Activated naive CD8-positive, alpha-beta T cell treated with anti-CD3 and anti-CD28 coated beads, Interleukin-2, amount 10 ng/mL, durations not matched to agents 7 days and 5 days (primary cell): Measurements from ENCODE around the gene LECT2. TPM values are rescaled to one million over a fixed set of nuclear protein-coding genes. Genes with fewer than 3 reads are reported as not detected.

ENCODE experiments used
- ATAC-seq: fragments of 150-1000 bp; cut with Tn5 transposase; one replicate; pipeline ENCODE4 v1.10.0; 2021; ENCODE audit warnings: low read depth, moderate library complexity
- POLR2A ChIA-PET: fragments of 350-600 bp; sonication (Branson Sonifier 250); formaldehyde crosslinking; loops from one replicate; lab custom pipeline; 2021; ENCODE audit warnings: antibody characterized with exemption; lab: Charles Lee
- DNase-seq: peaks from one replicate; pipeline ENCODE4 v3.0.0; 2021
- H3K27ac Mint-ChIP-seq: one replicate; pipeline ENCODE4 v1.8.0; 2022; ENCODE audit warnings: mild to moderate bottlenecking, mixed read lengths
- H3K27me3 Mint-ChIP-seq: one replicate; pipeline ENCODE4 v1.8.0; 2022; ENCODE audit warnings: mild to moderate bottlenecking, moderate library complexity, mixed read lengths
- H3K36me3 Mint-ChIP-seq: one replicate; pipeline ENCODE4 v1.8.0; 2021; ENCODE audit warnings: mild to moderate bottlenecking, mixed read lengths
- H3K4me1 Mint-ChIP-seq: one replicate; pipeline ENCODE4 v1.8.0; 2021; ENCODE audit warnings: mixed read lengths
- H3K4me3 Mint-ChIP-seq: one replicate; pipeline ENCODE4 v1.8.0; 2022; ENCODE audit warnings: mild to moderate bottlenecking, moderate library complexity, mixed read lengths
- H3K9me3 Mint-ChIP-seq: one replicate; pipeline ENCODE4 v1.8.0; 2021; ENCODE audit warnings: mixed read lengths
- total RNA-seq, 2 experiments: library from RNA; stranded (reverse); gene quantifications; one replicate each; pipeline ENCODE4 v1.2.3, GENCODE V29; 2021

The LECT2 gene
- total RNA-seq, 2 experiments from 2014 or later = not detected

DNA sequence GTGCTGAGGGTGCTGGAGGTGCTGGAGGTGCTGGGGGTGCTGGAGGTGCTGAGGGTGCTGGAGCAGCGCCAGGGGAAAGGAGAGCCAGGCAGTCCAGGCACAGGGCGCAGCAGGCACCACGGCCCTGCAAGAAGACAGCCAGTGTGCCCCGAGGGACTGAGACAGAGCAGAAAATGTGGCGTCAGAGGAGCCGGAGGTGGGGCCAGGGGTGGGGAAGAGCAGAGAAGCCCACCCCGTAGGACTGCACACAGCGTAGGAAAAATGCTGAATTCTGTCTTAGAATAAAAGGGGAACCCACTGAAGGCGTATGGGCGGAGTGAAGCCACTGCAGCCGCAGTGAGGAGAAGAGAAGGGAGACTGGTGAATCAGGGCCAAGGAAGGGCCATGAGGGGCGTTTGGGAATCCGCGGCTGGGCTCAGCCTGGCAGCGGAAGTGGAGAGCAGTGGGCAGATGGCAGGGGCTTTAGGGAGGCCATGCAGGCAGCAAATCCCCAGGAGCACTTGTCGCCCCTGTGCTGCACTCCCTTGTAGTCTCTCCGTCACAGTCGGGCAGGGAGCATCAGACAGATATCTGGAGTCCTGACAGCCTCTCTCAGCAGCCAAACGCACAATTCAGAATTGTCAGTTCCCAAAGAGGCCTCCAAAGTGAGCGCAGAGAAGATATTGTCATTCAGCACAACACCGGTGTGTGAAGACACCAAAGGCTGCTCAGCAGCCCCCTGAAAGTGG lies 35.9 kb upstream of the LECT2 start:
- Mint-ChIP-seq H3K9me3 (no peaks in the 10 kb centered on the region), H3K4me1 (no peaks in the 10 kb centered on the region), H3K4me3 (no peak overlapping the region), H3K27me3 (peaks cover 15% of the 10 kb centered on the region), H3K27ac (no peak overlapping the region), H3K36me3 (no peaks in the 10 kb centered on the region)
- DNase-seq (no peak), ATAC-seq (no peak)
- POLR2A ChIA-PET = no interaction called here

DNA sequence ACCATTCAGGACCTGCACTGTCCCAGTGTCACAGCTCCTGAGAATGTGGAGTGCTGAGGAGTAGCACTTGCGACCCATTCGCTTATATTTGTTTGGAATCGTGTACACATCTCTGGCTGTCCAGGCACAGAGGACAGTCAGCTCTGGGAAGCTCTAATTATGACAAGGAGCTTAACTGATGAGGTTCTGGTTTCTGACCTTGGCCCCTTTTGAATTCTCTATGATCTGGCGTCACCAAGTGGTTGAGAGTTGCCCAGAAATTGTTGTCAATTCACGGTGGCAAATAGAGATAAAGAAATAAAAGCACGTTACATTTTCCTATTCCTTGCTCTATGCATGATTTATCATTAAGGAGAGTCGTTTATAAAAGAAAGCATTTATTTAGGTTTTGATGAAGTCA lies 34.9 kb upstream of the LECT2 start:
- H3K36me3 Mint-ChIP-seq = no peaks in the 10 kb centered on the region
- H3K9me3 Mint-ChIP-seq = no peaks in the 10 kb centered on the region
- no peak for DNase-seq
- no peak for ATAC-seq
- H3K27me3 Mint-ChIP-seq = peaks cover 15% of the 10 kb centered on the region
- H3K4me3 Mint-ChIP-seq = no peak overlapping the region
- no peak overlapping the region for H3K27ac Mint-ChIP-seq
- POLR2A ChIA-PET = no interaction called here
- H3K4me1 Mint-ChIP-seq = no peaks in the 10 kb centered on the region

DNA sequence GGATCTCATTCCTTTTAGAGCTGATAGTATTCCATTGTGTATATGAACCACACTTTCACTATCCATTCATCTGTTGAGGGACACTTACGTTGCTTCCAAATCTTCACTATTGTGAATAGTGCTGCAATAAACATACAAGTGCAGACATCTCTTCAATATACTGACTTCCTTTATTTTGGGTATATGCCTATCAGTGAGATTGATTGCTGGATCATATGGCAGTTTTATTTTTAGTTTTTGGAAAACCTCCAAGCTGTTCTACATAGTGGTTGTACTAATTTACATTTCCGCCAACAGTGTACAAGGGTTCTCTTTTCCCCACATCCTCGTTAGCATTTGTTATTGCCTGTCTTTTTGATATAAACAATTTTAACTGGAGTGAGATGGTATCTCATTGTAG lies 33.8 kb upstream of the LECT2 start:
- Mint-ChIP-seq H3K36me3 (no peaks in the 10 kb centered on the region), H3K4me1 (no peaks in the 10 kb centered on the region), H3K9me3 (no peaks in the 10 kb centered on the region), H3K27ac (no peak overlapping the region), H3K27me3 (peaks cover 19% of the 10 kb centered on the region), H3K4me3 (no peak overlapping the region)
- ATAC-seq (no peak), DNase-seq (no peak)
- POLR2A ChIA-PET = no interaction called here

DNA sequence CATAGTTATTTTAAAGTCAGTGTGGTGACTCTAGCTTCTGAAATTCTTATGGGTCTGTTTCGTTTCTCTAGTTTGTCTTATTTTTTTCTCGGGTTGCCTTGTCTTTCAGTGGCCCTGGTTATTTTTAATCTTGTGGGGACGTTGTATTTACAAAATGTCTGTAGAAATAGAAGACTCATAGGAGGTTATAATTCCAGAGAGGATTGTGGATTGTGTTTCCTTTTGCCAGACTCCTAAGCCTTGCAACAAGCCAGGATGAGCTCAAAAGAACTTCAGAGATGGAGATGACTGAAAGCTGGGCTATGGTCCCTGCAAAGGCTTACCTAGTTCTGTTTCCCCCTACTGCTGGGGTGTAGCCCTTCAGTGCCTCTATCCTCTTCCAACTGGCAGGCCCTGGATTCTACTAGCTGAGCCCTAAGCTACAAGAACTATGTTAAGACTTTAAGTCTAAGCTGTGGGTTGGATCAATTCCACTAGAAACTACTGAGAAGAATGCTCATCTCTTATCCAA lies 32.2 kb upstream of the LECT2 start:
- ATAC-seq (no peak), DNase-seq (no peak)
- Mint-ChIP-seq H3K27ac (no peak overlapping the region), H3K4me1 (no peaks in the 10 kb centered on the region), H3K4me3 (no peak overlapping the region), H3K36me3 (no peaks in the 10 kb centered on the region), H3K27me3 (peaks cover 19% of the 10 kb centered on the region), H3K9me3 (no peaks in the 10 kb centered on the region)
- POLR2A ChIA-PET = no interaction called here

DNA sequence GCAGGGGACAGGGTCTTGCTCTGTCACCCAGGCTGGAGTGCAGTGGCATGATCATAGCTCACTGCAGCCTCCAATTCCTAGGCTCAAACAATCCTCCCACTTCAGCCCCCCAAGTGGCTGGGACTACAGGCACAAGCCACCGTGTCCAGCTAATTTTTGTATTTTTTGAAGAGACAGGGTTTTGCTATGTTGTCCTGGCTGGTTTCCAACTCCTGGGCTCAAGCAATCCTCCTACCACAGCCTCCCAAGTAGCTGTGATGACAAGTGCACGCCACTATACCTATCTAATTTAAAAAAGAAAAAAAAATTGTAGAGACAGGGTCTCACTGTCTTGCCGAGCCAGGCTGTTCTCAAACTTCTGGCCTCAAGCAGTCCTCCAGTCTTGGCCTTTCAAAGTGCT lies 31.6 kb upstream of the LECT2 start:
- no peak overlapping the region for H3K27ac Mint-ChIP-seq
- ATAC-seq (no peak), DNase-seq (no peak)
- H3K4me3 Mint-ChIP-seq = no peak overlapping the region
- peaks cover 19% of the 10 kb centered on the region for H3K27me3 Mint-ChIP-seq
- no peaks in the 10 kb centered on the region for H3K36me3 Mint-ChIP-seq
- POLR2A ChIA-PET = no interaction called here
- H3K9me3 Mint-ChIP-seq = no peaks in the 10 kb centered on the region
- no peaks in the 10 kb centered on the region for H3K4me1 Mint-ChIP-seq

DNA sequence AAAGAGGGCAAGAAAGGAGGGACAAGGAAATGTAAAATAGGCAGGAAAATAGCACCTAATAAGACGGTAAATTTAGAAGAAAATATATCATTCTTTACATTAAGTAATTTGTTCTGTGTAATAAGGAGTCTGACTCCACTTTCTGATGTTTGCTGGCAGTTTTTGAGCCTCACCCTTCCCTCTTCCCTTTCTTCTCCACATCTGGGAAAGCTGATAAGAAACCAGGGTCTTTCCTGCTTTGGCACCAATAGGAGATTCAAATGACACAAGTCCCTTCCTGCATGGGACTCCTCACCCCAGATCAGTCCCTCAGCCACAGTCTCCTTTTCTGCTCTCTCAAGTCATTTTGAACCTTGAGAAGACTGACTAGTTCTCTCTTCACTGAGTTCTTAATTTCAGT lies 31.2 kb upstream of the LECT2 start:
- Mint-ChIP-seq H3K36me3 (no peaks in the 10 kb centered on the region), H3K27me3 (peaks cover 19% of the 10 kb centered on the region), H3K4me1 (no peaks in the 10 kb centered on the region), H3K27ac (no peak overlapping the region), H3K9me3 (no peaks in the 10 kb centered on the region), H3K4me3 (no peak overlapping the region)
- POLR2A ChIA-PET = no interaction called here
- DNase-seq = no peak
- no peak for ATAC-seq

DNA sequence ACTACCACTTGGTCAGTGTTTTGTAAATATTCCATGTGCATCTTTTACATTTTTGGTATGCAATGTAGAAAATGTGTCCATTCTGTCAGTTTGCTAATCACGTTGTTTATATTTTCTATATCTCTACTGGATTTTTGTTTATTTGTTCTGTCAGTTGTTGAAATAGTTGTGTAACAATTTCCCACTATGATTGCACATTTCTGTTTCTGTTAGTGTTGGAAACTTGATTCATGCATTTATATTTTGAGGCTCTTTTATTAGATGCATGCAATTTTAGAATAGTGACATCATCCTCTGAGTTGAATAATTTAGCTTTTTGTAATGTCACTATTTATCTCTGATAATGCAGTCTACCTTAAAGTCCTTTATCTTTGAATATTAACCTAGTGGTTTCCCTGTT lies 25.8 kb upstream of the LECT2 start:
- no peaks in the 10 kb centered on the region for H3K4me1 Mint-ChIP-seq
- no peaks in the 10 kb centered on the region for H3K9me3 Mint-ChIP-seq
- no peak overlapping the region for H3K4me3 Mint-ChIP-seq
- H3K27ac Mint-ChIP-seq = no peak overlapping the region
- POLR2A ChIA-PET = no interaction called here
- DNase-seq (no peak), ATAC-seq (no peak)
- no peaks in the 10 kb centered on the region for H3K36me3 Mint-ChIP-seq
- peaks cover 17% of the 10 kb centered on the region for H3K27me3 Mint-ChIP-seq

DNA sequence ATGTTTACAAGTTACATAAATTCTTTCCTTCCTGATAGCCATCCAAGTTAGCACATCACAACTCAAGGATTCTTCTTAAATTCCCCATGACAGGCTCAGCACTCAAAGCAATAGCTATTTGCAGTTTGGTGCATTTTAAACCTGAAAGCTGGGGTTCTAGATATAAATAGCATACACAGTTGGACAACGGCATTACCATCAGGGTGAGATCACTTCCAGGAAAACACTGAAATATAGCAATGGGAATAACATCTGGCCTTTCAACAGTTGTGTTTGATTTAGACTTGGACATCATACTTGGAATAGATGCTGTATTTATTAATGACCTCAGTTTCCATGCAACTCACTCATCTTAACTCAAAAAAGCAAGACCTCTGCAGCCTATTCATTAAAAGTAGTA lies 24.7 kb upstream of the LECT2 start:
- Mint-ChIP-seq H3K4me3 (no peak overlapping the region), H3K36me3 (no peaks in the 10 kb centered on the region), H3K27ac (no peak overlapping the region), H3K9me3 (no peaks in the 10 kb centered on the region), H3K27me3 (peaks cover 19% of the 10 kb centered on the region), H3K4me1 (no peaks in the 10 kb centered on the region)
- DNase-seq (no peak), ATAC-seq (no peak)
- POLR2A ChIA-PET = no interaction called here

DNA sequence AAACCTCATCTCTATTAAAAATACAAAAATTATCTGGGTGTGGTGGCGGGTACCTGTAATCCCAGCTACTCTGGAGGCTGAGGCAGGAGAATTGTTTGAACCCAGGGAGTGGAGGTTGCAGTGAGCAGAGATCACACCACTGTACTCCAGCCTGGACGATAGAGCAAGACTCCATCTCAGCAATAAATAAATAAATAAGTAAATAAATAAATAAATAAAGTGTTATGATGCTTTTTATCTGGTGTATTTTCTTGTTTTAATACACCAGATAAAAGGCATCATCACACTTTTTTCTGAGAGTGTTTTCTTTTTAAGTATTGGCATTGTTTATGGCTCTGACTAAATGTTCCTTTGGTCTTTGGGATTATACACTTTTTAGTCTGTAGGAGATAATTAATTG lies 24.2 kb upstream of the LECT2 start:
- H3K4me3 Mint-ChIP-seq = no peak overlapping the region
- H3K36me3 Mint-ChIP-seq = no peaks in the 10 kb centered on the region
- no peak for DNase-seq
- ATAC-seq = no peak
- H3K27me3 Mint-ChIP-seq = peaks cover 21% of the 10 kb centered on the region
- POLR2A ChIA-PET = no interaction called here
- H3K27ac Mint-ChIP-seq = no peak overlapping the region
- H3K9me3 Mint-ChIP-seq = no peaks in the 10 kb centered on the region
- H3K4me1 Mint-ChIP-seq = no peaks in the 10 kb centered on the region

DNA sequence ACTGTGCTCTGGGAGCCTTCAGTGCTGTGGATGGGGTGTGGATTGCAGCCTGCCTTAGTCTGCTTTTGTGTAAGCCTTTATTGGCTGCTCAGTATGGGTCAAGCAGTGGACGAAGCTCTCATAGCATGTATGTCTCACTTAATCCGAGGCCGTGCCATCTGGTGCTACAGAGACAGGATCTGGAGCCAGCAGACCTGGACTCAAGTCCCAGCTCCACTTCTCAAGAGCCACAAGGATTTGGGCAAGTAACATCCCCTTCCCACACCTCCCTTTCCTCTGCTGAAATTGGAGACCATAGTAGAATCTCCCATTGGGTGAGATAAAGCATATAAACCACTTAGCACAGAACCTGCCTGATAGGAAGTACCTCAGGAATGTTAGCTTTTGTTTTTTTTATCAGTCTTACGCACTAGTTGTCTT lies 23.4 kb upstream of the LECT2 start:
- Mint-ChIP-seq H3K4me3 (no peak overlapping the region), H3K36me3 (no peaks in the 10 kb centered on the region), H3K9me3 (no peaks in the 10 kb centered on the region), H3K27ac (no peak overlapping the region), H3K27me3 (peaks cover 27% of the 10 kb centered on the region), H3K4me1 (no peaks in the 10 kb centered on the region)
- ATAC-seq = no peak
- no peak for DNase-seq
- POLR2A ChIA-PET = no interaction called here

DNA sequence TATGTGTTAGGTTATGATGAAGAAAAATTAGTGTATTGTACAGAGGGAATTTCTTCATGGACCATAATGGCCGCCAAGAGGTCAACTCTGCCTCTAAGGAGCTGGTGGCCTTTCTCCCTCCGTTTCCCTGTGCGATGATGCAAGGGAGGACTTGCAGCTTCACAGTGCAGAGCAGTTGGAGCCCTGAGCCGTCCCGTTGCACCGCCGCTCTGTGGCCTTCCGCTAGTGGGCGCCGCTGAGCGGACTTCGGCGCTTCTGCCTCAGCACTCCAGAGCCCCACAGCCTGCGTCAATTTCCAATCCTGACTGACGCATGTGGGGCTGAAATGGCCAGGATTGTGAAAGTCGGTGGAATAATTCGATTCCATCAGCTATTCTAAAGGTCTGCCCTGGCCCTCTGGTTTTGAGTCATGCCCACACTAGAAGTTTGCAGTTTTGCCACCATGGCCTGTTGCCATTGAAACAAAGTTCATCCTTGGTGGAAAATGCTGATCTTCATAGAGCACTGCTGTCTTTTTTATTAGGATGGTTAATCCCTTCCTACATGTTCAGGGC lies 22.7 kb upstream of the LECT2 start:
- Mint-ChIP-seq H3K27me3 (peaks cover 33% of the 10 kb centered on the region), H3K4me3 (no peak overlapping the region), H3K4me1 (no peaks in the 10 kb centered on the region), H3K27ac (no peak overlapping the region), H3K36me3 (no peaks in the 10 kb centered on the region), H3K9me3 (no peaks in the 10 kb centered on the region)
- ATAC-seq (peak; percentile 65), DNase-seq (peak; percentile 68)
- POLR2A ChIA-PET = no interaction called here

DNA sequence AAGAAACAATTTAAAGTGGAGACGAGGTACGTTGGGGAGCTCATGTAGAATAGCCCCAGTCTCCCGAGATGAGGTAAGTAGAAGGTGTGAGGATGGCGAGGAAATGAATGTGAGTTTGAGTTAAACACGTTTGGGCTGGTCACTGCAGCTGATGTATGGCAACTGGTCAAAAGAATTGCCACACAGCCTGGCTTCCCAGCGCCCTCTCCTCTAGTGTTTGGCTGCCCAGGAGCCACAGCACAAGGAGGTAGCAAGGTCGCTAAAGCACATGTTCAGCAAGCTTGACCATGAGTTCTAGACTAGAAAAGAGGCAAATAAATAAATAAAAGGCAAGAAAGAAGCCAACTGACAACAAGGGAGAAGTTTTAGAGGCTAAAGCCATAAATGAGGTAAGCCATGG lies 21.4 kb upstream of the LECT2 start:
- no peak overlapping the region for H3K4me3 Mint-ChIP-seq
- no peaks in the 10 kb centered on the region for H3K9me3 Mint-ChIP-seq
- ATAC-seq (no peak), DNase-seq (no peak)
- POLR2A ChIA-PET = no interaction called here
- H3K27ac Mint-ChIP-seq = no peak overlapping the region
- H3K36me3 Mint-ChIP-seq = no peaks in the 10 kb centered on the region
- H3K4me1 Mint-ChIP-seq = no peaks in the 10 kb centered on the region
- H3K27me3 Mint-ChIP-seq = peaks cover 33% of the 10 kb centered on the region

DNA sequence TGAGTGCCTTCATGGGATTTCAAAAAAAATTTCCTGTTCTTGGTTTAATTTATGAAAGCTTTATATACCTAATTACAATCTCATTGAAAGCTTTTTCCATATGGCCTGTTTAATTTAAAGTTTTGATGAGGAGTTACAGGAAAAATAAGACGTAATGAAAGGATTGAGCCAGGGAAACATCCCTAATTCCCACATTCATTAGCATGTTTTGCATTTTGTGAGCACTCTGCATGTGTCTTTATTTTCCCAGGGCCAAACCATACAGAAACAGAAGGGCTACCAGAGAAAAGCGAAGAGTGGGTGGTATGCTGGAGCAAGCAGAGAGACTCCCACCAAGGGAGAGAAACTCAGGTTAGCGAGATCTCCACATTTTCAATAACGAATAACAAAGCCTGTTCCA lies 20.3 kb upstream of the LECT2 start:
- Mint-ChIP-seq H3K27ac (no peak overlapping the region), H3K4me1 (no peaks in the 10 kb centered on the region), H3K9me3 (no peaks in the 10 kb centered on the region), H3K27me3 (peaks cover 33% of the 10 kb centered on the region), H3K4me3 (no peak overlapping the region), H3K36me3 (no peaks in the 10 kb centered on the region)
- ATAC-seq = no peak
- POLR2A ChIA-PET = no interaction called here
- no peak for DNase-seq

DNA sequence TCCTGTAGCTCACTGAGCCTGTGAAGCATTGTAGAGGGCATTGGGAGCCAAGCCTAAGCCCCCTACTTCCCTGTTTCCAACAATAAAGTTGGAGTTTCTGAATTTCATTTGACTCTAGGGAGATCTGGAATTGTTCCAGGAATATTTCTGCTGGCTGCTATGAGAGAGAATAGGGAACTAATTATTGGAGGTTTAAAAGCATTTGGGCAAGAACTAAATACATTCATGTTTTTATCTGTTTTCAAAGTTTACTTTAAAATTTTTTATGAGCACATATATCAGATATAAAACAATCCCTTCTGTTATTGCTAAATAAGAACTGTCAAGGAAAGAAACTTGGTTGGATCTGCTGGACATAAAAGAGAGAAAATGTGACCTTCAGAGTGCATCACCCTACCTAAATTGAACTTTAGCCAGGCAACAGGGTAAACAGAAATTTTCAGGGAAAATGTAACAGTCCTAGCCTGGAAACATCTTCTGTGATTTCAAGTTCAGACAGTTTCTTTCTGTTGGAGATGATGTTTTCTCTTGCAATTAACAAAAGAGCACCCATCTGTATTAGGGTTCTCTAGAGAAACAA lies 19.3 kb upstream of the LECT2 start:
- POLR2A ChIA-PET = no interaction called here
- DNase-seq (no peak), ATAC-seq (no peak)
- Mint-ChIP-seq H3K4me1 (no peaks in the 10 kb centered on the region), H3K27ac (no peak overlapping the region), H3K4me3 (no peak overlapping the region), H3K9me3 (no peaks in the 10 kb centered on the region), H3K27me3 (peaks cover 32% of the 10 kb centered on the region), H3K36me3 (no peaks in the 10 kb centered on the region)
